Measurements from ENCODE around the gene SGCA.

The SGCA gene

DNA sequence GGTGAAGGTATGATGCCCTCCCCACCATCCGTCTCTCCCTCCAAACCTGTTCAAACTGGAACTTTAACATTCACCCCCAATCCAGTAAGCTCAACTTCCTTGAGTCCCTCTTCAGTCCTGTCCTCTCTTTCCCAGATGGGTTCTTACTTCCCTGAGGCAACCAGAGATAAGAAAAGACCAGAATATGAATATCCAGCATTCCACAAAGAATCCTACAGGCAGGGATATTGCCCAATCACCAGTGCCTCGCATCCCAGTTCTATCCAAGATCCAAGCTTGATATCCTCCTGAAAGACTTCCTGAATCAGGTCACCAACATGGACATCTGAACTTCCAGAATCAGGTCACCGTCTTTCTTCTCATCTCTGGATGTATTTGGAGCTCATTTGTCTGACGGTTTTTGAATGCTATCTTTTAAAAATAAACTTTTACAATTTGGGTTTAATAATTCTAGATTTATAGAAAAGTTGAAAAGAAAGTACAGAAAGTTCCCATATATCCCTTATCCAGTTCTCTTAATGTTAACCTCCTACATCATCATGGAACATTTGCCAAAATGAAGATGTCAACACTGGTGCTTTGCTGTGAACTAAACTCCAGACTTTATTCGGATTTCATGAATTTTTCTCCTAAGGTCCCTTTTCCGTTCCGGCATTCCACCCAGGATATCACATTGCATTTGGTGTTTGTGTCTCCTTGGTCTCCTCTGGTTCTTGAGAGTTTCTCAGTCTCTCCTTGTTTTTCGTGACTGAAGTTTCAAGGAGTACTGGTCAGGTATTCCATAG is 49.4 kb downstream of the SGCA start:
- Histone ChIP-seq H3F3A (ENCODE audit: insufficient read depth, low read length) (no peaks in the 10 kb centered on the region), H2AFZ (ENCODE audit: low read length) (no peak overlapping the region), H3K4me2 (ENCODE audit: low read depth, low read length) (no peak overlapping the region), H3K27ac (ENCODE audit: low read length) (no peak overlapping the region), H4K20me1 (ENCODE audit: insufficient read depth, low read length) (no peaks in the 10 kb centered on the region), H3K9me2 (replicated peaks; ENCODE audit: insufficient read depth, low read length) (no peaks in the 10 kb centered on the region), H3K27me3 (replicated peaks; ENCODE audit: insufficient read depth, low read length) (peaks cover 10% of the 10 kb centered on the region), H3K9ac (ENCODE audit: low read length) (no peak overlapping the region), H3K9me3 (replicated peaks; ENCODE audit: insufficient read depth, low read length) (no peaks in the 10 kb centered on the region), H3K4me1 (ENCODE audit: low read length) (peaks cover 11% of the 10 kb centered on the region), H3K4me3 (ENCODE audit: low read length) (no peak overlapping the region), H3K79me2 (ENCODE audit: low read length) (no peaks in the 10 kb centered on the region), H3K36me3 (replicated peaks; ENCODE audit: insufficient read depth, low read length) (no peaks in the 10 kb centered on the region)
- TF ChIP-seq EZH2 (optimal IDR thresholded peaks at IDR 0.05; ENCODE audit: low read depth, low read length) (no peak), CTCF (IDR thresholded peaks at IDR 0.05; ENCODE audit: low read length) (no peak), EZH2phosphoT487 (IDR thresholded peaks at IDR 0.05; ENCODE audit: low read length) (no peak)
- no peak for DNase-seq

DNA sequence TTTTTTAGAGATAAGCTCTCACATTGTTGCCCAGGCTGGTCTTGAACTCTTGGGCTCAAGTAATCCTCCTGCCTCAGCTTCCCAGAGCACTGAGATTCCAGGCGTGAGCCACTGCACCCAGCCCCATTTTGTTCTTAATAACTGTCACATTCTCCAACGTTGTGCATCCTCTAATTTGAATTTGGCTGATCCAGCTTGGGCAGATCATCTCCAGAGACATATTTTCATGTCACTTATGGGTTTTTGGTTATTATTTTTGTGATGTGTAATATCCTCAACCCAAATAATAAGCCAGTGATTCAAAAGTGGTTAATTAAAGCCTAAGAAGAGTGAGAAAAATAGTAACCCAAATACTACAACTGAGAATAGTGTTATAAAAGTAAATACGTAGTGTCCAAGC is 51.8 kb downstream of the SGCA start:
- H3K27ac ChIP-seq (ENCODE audit: low read length), result no peak overlapping the region
- no peaks in the 10 kb centered on the region for H3F3A ChIP-seq (ENCODE audit: insufficient read depth, low read length)
- no peaks in the 10 kb centered on the region for H3K9me2 ChIP-seq (replicated peaks; ENCODE audit: insufficient read depth, low read length)
- H3K9me3 ChIP-seq (replicated peaks; ENCODE audit: insufficient read depth, low read length), result no peaks in the 10 kb centered on the region
- H3K4me1 ChIP-seq (ENCODE audit: low read length), result peaks cover 17% of the 10 kb centered on the region
- no peak overlapping the region for H3K4me3 ChIP-seq (ENCODE audit: low read length)
- TF ChIP-seq EZH2phosphoT487 (IDR thresholded peaks at IDR 0.05; ENCODE audit: low read length), result no peak
- TF ChIP-seq EZH2 (optimal IDR thresholded peaks at IDR 0.05; ENCODE audit: low read depth, low read length), result no peak
- TF ChIP-seq CTCF (IDR thresholded peaks at IDR 0.05; ENCODE audit: low read length), result no peak
- no peaks in the 10 kb centered on the region; the same call in 1 of the 2 replicates for H3K27me3 ChIP-seq (replicated peaks; ENCODE audit: insufficient read depth, low read length)
- H3K79me2 ChIP-seq (ENCODE audit: low read length), result no peaks in the 10 kb centered on the region
- H2AFZ ChIP-seq (ENCODE audit: low read length), result no peak overlapping the region
- no peaks in the 10 kb centered on the region for H3K36me3 ChIP-seq (replicated peaks; ENCODE audit: insufficient read depth, low read length)
- DNase-seq, result no peak
- no peak overlapping the region for H3K9ac ChIP-seq (ENCODE audit: low read length)
- H4K20me1 ChIP-seq (ENCODE audit: insufficient read depth, low read length), result no peaks in the 10 kb centered on the region
- H3K4me2 ChIP-seq (ENCODE audit: low read depth, low read length), result no peak overlapping the region

DNA sequence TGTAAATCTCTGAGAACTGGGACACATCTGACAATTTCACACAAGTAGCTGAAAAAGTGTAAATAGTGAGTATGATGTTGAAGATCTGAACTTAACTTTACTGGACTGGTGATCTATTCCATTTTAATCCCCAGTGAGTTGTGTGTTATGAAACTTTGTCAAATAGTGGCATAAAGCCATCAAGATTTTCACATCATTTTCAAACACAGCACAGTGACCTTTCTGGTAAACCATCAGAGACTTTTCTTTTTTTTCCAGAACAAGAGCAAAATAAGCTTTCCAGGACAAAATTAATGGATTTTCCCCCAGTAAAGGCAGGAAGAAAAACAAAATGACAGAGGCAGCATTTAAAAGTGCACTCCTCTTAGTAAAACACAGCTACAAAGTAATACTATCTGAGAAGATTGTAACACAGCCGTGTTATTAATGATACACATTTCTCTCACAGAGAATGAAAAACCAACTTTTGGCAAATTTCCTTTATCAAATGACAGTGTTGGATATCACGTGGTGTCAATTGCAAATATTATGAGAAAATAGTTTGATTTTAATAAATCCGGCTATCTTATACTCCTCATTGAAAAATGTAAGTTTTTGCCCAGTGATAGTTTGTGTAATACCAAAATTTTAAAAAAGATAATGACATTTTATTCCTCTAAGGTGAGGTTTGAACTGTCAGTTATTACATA is 52.4 kb downstream of the SGCA start:
- no peak overlapping the region for H2AFZ ChIP-seq (ENCODE audit: low read length)
- no peaks in the 10 kb centered on the region; the same call in 1 of the 2 replicates for H3K27me3 ChIP-seq (replicated peaks; ENCODE audit: insufficient read depth, low read length)

More for the DNA sequence above, 52.4 kb downstream of the SGCA start:
- TF ChIP-seq EZH2 (optimal IDR thresholded peaks at IDR 0.05; ENCODE audit: low read depth, low read length), result no peak
- TF ChIP-seq CTCF (IDR thresholded peaks at IDR 0.05; ENCODE audit: low read length), result no peak
- no peak for TF ChIP-seq EZH2phosphoT487 (IDR thresholded peaks at IDR 0.05; ENCODE audit: low read length)
- H3K4me1 ChIP-seq (ENCODE audit: low read length), result peaks cover 11% of the 10 kb centered on the region
- no peaks in the 10 kb centered on the region for H3K9me3 ChIP-seq (replicated peaks; ENCODE audit: insufficient read depth, low read length)
- no peaks in the 10 kb centered on the region for H3K79me2 ChIP-seq (ENCODE audit: low read length)
- no peaks in the 10 kb centered on the region for H3K9me2 ChIP-seq (replicated peaks; ENCODE audit: insufficient read depth, low read length)
- H4K20me1 ChIP-seq (ENCODE audit: insufficient read depth, low read length), result no peaks in the 10 kb centered on the region
- H3F3A ChIP-seq (ENCODE audit: insufficient read depth, low read length), result no peaks in the 10 kb centered on the region
- no peak for DNase-seq
- no peak overlapping the region for H3K9ac ChIP-seq (ENCODE audit: low read length)
- H3K36me3 ChIP-seq (replicated peaks; ENCODE audit: insufficient read depth, low read length), result no peaks in the 10 kb centered on the region
- no peak overlapping the region for H3K4me3 ChIP-seq (ENCODE audit: low read length)
- no peak overlapping the region for H3K27ac ChIP-seq (ENCODE audit: low read length)
- H3K4me2 ChIP-seq (ENCODE audit: low read depth, low read length), result no peak overlapping the region

All from MM.1S (cell line).